HG03139 (cell line): ENCODE results near the gene HAUS3.
"Not testable (repeated sequence)": the region's sequence is repeated elsewhere in the genome, so short reads cannot be mapped to it uniquely, and the experiment has no call there.

Experiments used
- ATAC-seq: cut with Tn5 transposase; IDR thresholded peaks from one replicate; pipeline ENCODE4 v1.9.1; 2021; ENCODE audit not compliant: unreplicated experiment

HAUS3 gene

GRCh38 chr4:2276581-2277325 lies 34.8 kb upstream of the HAUS3 start:
- ATAC-seq: no peak

GRCh38 chr4:2275546-2276251 lies 33.8 kb upstream of the HAUS3 start:
- no peak for ATAC-seq

- not testable (repeated sequence) for ATAC-seq
Observed at GRCh38 chr4:2275044-2275397, 33.1 kb upstream of the HAUS3 start.

GRCh38 chr4:2274320-2275043 lies 32.6 kb upstream of the HAUS3 start:
- ATAC-seq: no peak

GRCh38 chr4:2273657-2274319 lies 31.9 kb upstream of the HAUS3 start:
- ATAC-seq: no peak

GRCh38 chr4:2273221-2273620 lies 31.3 kb upstream of the HAUS3 start:
- no peak for ATAC-seq

- ATAC-seq: no peak
Observed at GRCh38 chr4:2272828-2273120, 30.9 kb upstream of the HAUS3 start.

- no peak for ATAC-seq
Observed at GRCh38 chr4:2272026-2272827, 30.3 kb upstream of the HAUS3 start.

- ATAC-seq: no peak
Observed at GRCh38 chr4:2271279-2272025, 29.5 kb upstream of the HAUS3 start.

- no peak for ATAC-seq
Observed at GRCh38 chr4:2270341-2271165, 28.6 kb upstream of the HAUS3 start.

- no peak for ATAC-seq
Observed at GRCh38 chr4:2269618-2270163, 27.8 kb upstream of the HAUS3 start.

GRCh38 chr4:2269206-2269531 lies 27.2 kb upstream of the HAUS3 start:
- no peak for ATAC-seq

GRCh38 chr4:2268357-2269205 lies 26.7 kb upstream of the HAUS3 start:
- no peak for ATAC-seq

- no peak for ATAC-seq
Observed at GRCh38 chr4:2267841-2268240, 25.9 kb upstream of the HAUS3 start.

- no peak for ATAC-seq
Observed at GRCh38 chr4:2267320-2267811, 25.4 kb upstream of the HAUS3 start.

- ATAC-seq: no peak
Observed at GRCh38 chr4:2266821-2267220, 24.9 kb upstream of the HAUS3 start.

- ATAC-seq: no peak
Observed at GRCh38 chr4:2266181-2266580, 24.3 kb upstream of the HAUS3 start.
